Bronchial epithelial cell (primary cell): Measurements from ENCODE around the gene DAAM2. TPM values are rescaled to one million over a fixed set of nuclear protein-coding genes. Genes with fewer than 3 reads are reported as not detected.

ENCODE experiments used
- DNase-seq: peaks from one replicate; pipeline ENCODE4 v3.0.0-alpha.2; 2010; ENCODE audit warnings: low read depth
- FAIRE-seq: peaks from 2 replicates; lab custom pipeline; 2011; peaks lifted over from hg19 to GRCh38; lab: Jason Lieb, UNC
- H3K27me3 ChIP-seq: 2 replicates; pipeline ENCODE4 v1.5.1; 2011; ENCODE audit warnings: low read length; ENCODE audit not compliant: control insufficient read depth, insufficient read depth
- H3K36me3 ChIP-seq: 2 replicates; pipeline ENCODE4 v1.5.1; 2011; ENCODE audit warnings: low read length; ENCODE audit not compliant: control insufficient read depth, insufficient read depth
- H3K4me3 ChIP-seq: 2 replicates; pipeline ENCODE4 v1.5.1; 2011; ENCODE audit warnings: mild to moderate bottlenecking, low read depth, low read length, control low read depth
- total RNA-seq: library from RNA; depleted of rRNA; stranded (reverse); fragments of >200 nt; gene quantifications from 2 replicates; pipeline ENCODE4 v1.2.1, GENCODE V29; 2014
- TF ChIP-seq, protein P1 (sequence below): IDR thresholded peaks from 2 replicates; pipeline ENCODE4 v1.5.1; 2011; ENCODE audit warnings: mild to moderate bottlenecking, moderate library complexity, low read length, control low read depth, inconsistent platforms; ENCODE audit not compliant: insufficient read depth, severe bottlenecking

DAAM2 gene
- total RNA-seq, 1 donor from 2014 or later: under 0.01 TPM

DNA sequence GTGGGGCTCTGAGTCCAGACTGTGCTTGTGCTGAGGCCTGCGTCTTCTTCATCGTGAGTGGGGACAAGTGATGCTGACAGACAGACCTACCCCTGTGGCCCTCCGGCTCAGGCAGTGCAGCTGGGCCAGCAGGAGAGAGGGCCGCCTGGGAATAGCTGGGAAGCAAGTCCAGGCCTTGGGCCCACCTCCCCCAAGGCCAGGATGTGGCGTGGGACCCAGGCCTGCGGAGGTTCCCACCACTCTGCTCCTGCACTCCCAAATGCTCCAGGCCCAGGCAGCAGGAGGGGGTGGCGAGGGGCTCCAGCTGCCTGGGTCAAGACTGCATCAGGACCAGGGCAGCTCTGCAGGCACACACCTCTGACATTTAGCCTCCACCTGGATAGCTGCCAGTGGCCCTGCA, 38.3 kb downstream of the DAAM2 start:
- TF ChIP-seq, protein P1, sequence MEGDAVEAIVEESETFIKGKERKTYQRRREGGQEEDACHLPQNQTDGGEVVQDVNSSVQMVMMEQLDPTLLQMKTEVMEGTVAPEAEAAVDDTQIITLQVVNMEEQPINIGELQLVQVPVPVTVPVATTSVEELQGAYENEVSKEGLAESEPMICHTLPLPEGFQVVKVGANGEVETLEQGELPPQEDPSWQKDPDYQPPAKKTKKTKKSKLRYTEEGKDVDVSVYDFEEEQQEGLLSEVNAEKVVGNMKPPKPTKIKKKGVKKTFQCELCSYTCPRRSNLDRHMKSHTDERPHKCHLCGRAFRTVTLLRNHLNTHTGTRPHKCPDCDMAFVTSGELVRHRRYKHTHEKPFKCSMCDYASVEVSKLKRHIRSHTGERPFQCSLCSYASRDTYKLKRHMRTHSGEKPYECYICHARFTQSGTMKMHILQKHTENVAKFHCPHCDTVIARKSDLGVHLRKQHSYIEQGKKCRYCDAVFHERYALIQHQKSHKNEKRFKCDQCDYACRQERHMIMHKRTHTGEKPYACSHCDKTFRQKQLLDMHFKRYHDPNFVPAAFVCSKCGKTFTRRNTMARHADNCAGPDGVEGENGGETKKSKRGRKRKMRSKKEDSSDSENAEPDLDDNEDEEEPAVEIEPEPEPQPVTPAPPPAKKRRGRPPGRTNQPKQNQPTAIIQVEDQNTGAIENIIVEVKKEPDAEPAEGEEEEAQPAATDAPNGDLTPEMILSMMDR: no peak
- H3K27me3 ChIP-seq: no peaks in the 10 kb centered on the region
- no peak overlapping the region for H3K4me3 ChIP-seq
- FAIRE-seq (no peak), DNase-seq (no peak)
- H3K36me3 ChIP-seq: no peaks in the 10 kb centered on the region

DNA sequence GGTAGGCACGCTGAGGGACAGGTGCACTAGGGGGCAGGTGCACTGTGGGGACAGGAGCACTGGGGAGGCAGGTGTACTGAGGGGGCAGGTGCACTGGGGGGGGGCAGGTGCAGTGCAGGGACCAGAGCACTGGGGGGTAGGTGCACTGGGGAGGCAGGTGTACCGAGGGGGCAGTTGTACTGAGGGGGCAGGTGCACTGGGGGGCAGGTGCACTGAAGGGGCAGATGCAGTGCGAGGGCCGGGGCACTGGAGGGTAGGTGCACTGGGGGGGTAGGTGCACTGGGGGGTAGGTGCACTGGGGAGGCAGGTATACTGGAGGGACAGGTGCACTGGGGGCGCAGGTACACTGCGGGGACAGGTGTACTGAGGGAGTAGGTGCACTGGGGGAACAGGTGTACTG, 39.5 kb downstream of the DAAM2 start:
- FAIRE-seq (no peak), DNase-seq (no peak)
- Histone ChIP-seq H3K36me3 (no peaks in the 10 kb centered on the region), H3K4me3 (no peak overlapping the region), H3K27me3 (no peaks in the 10 kb centered on the region)
- TF ChIP-seq, protein P1: no peak

DNA sequence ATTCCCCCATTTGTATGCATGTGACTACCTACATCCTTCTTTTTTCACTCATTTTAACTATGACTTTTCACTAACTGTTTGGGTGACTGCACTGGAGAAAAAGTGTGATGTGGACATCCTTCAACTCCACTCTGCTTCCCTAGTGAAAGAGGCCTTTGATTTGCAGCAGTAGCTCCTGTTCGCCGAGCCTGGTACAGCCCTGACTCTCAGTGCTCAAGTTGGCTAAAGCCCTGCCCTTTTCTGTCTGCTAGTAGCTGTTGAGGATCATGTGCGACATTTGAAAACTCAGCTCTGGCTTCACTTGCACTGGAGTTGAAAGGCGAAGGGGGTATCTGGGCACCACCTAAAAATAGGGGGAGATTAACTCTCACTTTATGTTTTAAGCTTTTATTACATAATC, 42.1 kb downstream of the DAAM2 start:
- no peak for FAIRE-seq
- H3K4me3 ChIP-seq: no peak overlapping the region
- TF ChIP-seq, protein P1: no peak
- H3K27me3 ChIP-seq: no peaks in the 10 kb centered on the region
- no peak for DNase-seq
- no peaks in the 10 kb centered on the region for H3K36me3 ChIP-seq

DNA sequence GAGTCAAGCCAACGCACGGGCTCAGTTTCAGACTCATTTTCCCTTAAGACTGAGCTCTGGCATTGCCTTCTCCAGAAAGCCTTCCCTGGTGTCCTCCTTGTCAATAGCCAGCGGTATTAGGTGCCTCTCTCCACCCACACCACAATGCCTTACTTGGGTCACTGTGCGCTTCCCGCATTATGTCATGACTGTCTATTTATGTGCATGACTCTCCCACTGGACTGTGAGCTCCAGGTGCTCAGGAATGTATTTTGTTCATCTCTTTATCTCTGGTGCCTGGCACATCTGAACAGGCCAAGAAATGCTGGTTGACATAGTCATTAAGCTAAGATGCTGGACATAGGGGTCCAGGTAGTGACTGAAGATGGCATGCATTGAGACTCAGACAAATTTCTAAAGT, 42.7 kb downstream of the DAAM2 start:
- TF ChIP-seq, protein P1: no peak
- no peak for FAIRE-seq
- no peaks in the 10 kb centered on the region for H3K27me3 ChIP-seq

DNA sequence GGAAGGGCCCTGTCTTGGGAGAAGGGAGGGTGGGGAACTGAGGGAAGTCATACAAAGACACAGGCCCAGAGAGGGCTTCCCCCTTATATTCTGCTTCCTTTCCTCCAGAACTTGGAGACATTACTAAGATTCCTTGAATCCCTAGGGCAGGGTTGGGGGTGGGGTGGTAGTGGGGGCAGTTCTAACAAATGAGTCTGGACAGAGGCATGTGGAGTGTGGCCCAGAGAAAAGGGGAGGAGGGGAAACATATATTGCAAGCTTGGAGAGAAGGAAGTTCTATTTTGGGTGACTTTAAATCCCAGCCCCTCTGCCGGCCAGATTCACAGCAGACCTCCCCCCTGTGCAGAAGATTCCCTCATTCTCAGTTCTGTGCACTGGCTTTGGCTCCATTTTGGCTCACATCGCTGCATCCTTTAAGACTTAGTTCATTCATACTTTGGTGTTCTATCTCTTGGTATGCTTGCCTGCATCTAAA, 43.7 kb downstream of the DAAM2 start:
- Histone ChIP-seq H3K36me3 (no peaks in the 10 kb centered on the region), H3K4me3 (no peak overlapping the region), H3K27me3 (no peaks in the 10 kb centered on the region)
- no peak for FAIRE-seq
- no peak for DNase-seq
- TF ChIP-seq, protein P1: no peak

More for the DNA sequence above, 42.7 kb downstream of the DAAM2 start:
- DNase-seq: no peak
- Histone ChIP-seq H3K4me3 (no peak overlapping the region), H3K36me3 (no peaks in the 10 kb centered on the region)

DNA sequence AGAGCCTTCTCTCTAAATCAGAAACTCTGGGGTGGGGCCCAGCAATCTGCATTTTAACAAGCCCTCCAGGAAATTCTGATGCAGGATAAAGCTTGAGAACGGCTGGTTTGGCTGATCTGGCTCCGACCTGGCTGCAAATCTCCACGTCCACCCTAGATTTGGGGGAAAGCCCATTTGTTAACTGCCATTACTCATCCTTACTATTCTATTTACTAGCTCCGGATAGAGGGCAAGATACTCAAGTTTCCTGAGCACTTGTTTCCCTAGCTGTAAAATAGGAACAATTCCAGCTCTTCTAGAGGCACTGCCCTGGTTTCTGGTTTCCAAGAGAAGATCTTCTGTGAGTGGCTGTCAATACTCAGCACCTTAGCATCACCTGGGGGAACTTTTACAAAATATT, 44.4 kb downstream of the DAAM2 start:
- no peaks in the 10 kb centered on the region for H3K36me3 ChIP-seq
- TF ChIP-seq, protein P1: no peak
- no peak overlapping the region for H3K4me3 ChIP-seq
- FAIRE-seq (no peak), DNase-seq (no peak)
- no peaks in the 10 kb centered on the region for H3K27me3 ChIP-seq
